IMR-90 (cell line): Measurements from ENCODE around the gene UMODL1. TPM values are rescaled to one million over a fixed set of nuclear protein-coding genes. Genes with fewer than 3 reads are reported as not detected.

Source experiments
- ATAC-seq: fragments of 200-7000 bp; cut with Tn5 transposase; 2 replicates; pipeline ENCODE4 v1.9.1; 2020; ENCODE audit warnings: low read depth, mild to moderate bottlenecking, moderate library complexity
- BruUV-seq: library from RNA; stranded (reverse); fragments of 400-500 nt; replicated peaks from 2 replicates; lab custom pipeline; 2021; lab: Mats Ljungman, UMichigan
- CTCF ChIA-PET: fragments of 300-600 bp; formaldehyde crosslinking; extraction: SDS; loops from one replicate; lab custom pipeline; 2021; ENCODE audit warnings: antibody characterized with exemption; lab: Yijun Ruan, JAX
- POLR2A ChIA-PET: fragments of 300-600 bp; sonication (Branson Sonifier 250); formaldehyde crosslinking; loops from one replicate; lab custom pipeline; 2022; ENCODE audit warnings: antibody characterized with exemption; ENCODE audit not compliant: unreplicated experiment; lab: Charles Lee
- DNase-seq: peaks from one replicate; pipeline ENCODE4 v3.0.0; 2013
- H2AFZ ChIP-seq: replicated peaks from 2 replicates; pipeline ENCODE3; 2013; ENCODE audit warnings: low read length, mild to moderate bottlenecking; ENCODE audit not compliant: poor library complexity
- H2AK5ac ChIP-seq: 2 replicates; pipeline ENCODE4 v1.6.1; 2013; ENCODE audit warnings: low read depth, low read length, inconsistent platforms
- H2AK9ac ChIP-seq: replicated peaks from 2 replicates; pipeline ENCODE3; 2013; ENCODE audit warnings: mild to moderate bottlenecking, low read depth, low read length, moderate library complexity; ENCODE audit not compliant: poor library complexity
- H2BK120ac ChIP-seq: 2 replicates; pipeline ENCODE4 v1.6.1; 2013; ENCODE audit warnings: low read depth, low read length, inconsistent platforms
- H2BK15ac ChIP-seq: 3 replicates; pipeline ENCODE4 v1.6.1; 2013; ENCODE audit warnings: low read depth, low read length, inconsistent platforms
- H2BK20ac ChIP-seq: 2 replicates; pipeline ENCODE4 v1.6.1; 2013; ENCODE audit warnings: low read depth, mild to moderate bottlenecking, inconsistent platforms, low read length, moderate library complexity
- H2BK5ac ChIP-seq: 2 replicates; pipeline ENCODE4 v1.6.1; 2013; ENCODE audit warnings: mild to moderate bottlenecking, low read depth, low read length, inconsistent platforms; ENCODE audit not compliant: poor library complexity, severe bottlenecking
- H3K14ac ChIP-seq: replicated peaks from 2 replicates; pipeline ENCODE4 v1.6.1; 2013; ENCODE audit warnings: low read depth, low read length, inconsistent platforms
- H3K18ac ChIP-seq: 2 replicates; pipeline ENCODE4 v1.6.1; 2013; ENCODE audit warnings: low read depth, low read length, control low read depth
- H3K23ac ChIP-seq: 2 replicates; pipeline ENCODE4 v1.6.1; 2013; ENCODE audit warnings: low read depth, low read length, inconsistent platforms
- H3K27ac ChIP-seq: 2 replicates; pipeline ENCODE4 v1.5.1; 2013; ENCODE audit warnings: mild to moderate bottlenecking, control low read depth, low read length; ENCODE audit not compliant: insufficient read depth
- H3K27me3 ChIP-seq: 2 replicates; pipeline ENCODE4 v1.6.1; 2013; ENCODE audit warnings: low read length; ENCODE audit not compliant: control insufficient read depth, insufficient read depth
- H3K36me3 ChIP-seq: 2 replicates; pipeline ENCODE4 v1.6.1; 2013; ENCODE audit warnings: low read length, mixed read lengths; ENCODE audit not compliant: control insufficient read depth, insufficient read depth
- H3K4ac ChIP-seq: 2 replicates; pipeline ENCODE4 v1.6.1; 2013; ENCODE audit warnings: low read depth, low read length, inconsistent platforms
- H3K4me1 ChIP-seq: 2 replicates; pipeline ENCODE4 v1.6.1; 2013; ENCODE audit warnings: low read length, mixed read lengths; ENCODE audit not compliant: control insufficient read depth, insufficient read depth
- H3K4me2 ChIP-seq: 2 replicates; pipeline ENCODE4 v1.6.1; 2013; ENCODE audit warnings: low read depth, mild to moderate bottlenecking, control low read depth, low read length, moderate library complexity
- H3K4me3 ChIP-seq: 2 replicates; pipeline ENCODE4 v1.5.1; 2013; ENCODE audit warnings: low read depth, mild to moderate bottlenecking, control low read depth, low read length, moderate library complexity; ENCODE audit not compliant: insufficient read depth
- H3K56ac ChIP-seq: 2 replicates; pipeline ENCODE4 v1.6.1; 2013; ENCODE audit warnings: low read length, inconsistent platforms; ENCODE audit not compliant: insufficient read depth; ENCODE audit errors: extremely low read depth
- H3K79me1 ChIP-seq, 2 experiments: 2 replicates each; pipeline ENCODE4 v1.6.1; 2013; ENCODE audit warnings: low read length in 2 of 2, inconsistent platforms in 1 of 2, low read depth in 1 of 2
- H3K9ac ChIP-seq: 2 replicates; pipeline ENCODE4 v1.6.1; 2013; ENCODE audit warnings: low read depth, low read length, control low read depth
- H3K9me1 ChIP-seq: 2 replicates; pipeline ENCODE4 v1.6.1; 2013; ENCODE audit warnings: low read length, inconsistent platforms; ENCODE audit not compliant: insufficient read depth
- H3K9me3 ChIP-seq: 2 replicates; pipeline ENCODE4 v1.6.1; 2013; ENCODE audit warnings: low read length; ENCODE audit not compliant: control insufficient read depth, insufficient read depth
- H4K20me1 ChIP-seq: 2 replicates; pipeline ENCODE4 v1.6.1; 2013; ENCODE audit warnings: low read length, inconsistent platforms; ENCODE audit not compliant: insufficient read depth
- H4K5ac ChIP-seq: 2 replicates; pipeline ENCODE4 v1.6.1; 2013; ENCODE audit warnings: mild to moderate bottlenecking, low read depth, low read length, control low read depth
- H4K8ac ChIP-seq, 2 experiments: 2 replicates each; pipeline ENCODE4 v1.6.1; 2013; ENCODE audit warnings: low read depth in 2 of 2, low read length in 2 of 2, control low read depth in 1 of 2, inconsistent platforms in 1 of 2
- H4K91ac ChIP-seq: 2 replicates; pipeline ENCODE4 v1.6.1; 2013; ENCODE audit warnings: low read depth, low read length, inconsistent platforms; ENCODE audit not compliant: insufficient read depth
- BHLHE40 ChIP-seq: fragments of 150-350 bp; IDR thresholded peaks from 2 replicates; pipeline ENCODE4 v1.6.1; 2016; ENCODE audit warnings: mild to moderate bottlenecking, low read depth, low read length
- CEBPB ChIP-seq: IDR thresholded peaks from 2 replicates; pipeline ENCODE4 v1.6.1; 2012; ENCODE audit warnings: low read depth, low read length, improper control_type of control experiment
- CHD1 ChIP-seq: IDR thresholded peaks from 2 replicates; pipeline ENCODE4 v1.6.1; 2012; ENCODE audit warnings: low read depth, low read length, improper control_type of control experiment
- FOS ChIP-seq: fragments of 150-350 bp; IDR thresholded peaks from 2 replicates; pipeline ENCODE4 v1.6.1; 2016; ENCODE audit warnings: low read depth, low read length
- MAFK ChIP-seq: IDR thresholded peaks from 2 replicates; pipeline ENCODE4 v1.6.1; 2012; ENCODE audit warnings: low read depth, low read length, improper control_type of control experiment
- MXI1 ChIP-seq: IDR thresholded peaks from 2 replicates; pipeline ENCODE4 v1.6.1; 2012; ENCODE audit warnings: low read depth, mild to moderate bottlenecking, low read length, moderate library complexity, borderline replicate concordance
- NFE2L2 ChIP-seq: fragments of 150-350 bp; IDR thresholded peaks from 2 replicates; pipeline ENCODE4 v1.6.1; 2016; ENCODE audit warnings: low read depth, mild to moderate bottlenecking, low read length
- POLR2A ChIP-seq: IDR thresholded peaks from 2 replicates; pipeline ENCODE4 v1.6.1; 2012; ENCODE audit warnings: mild to moderate bottlenecking, low read depth, low read length
- RAD21 ChIP-seq: IDR thresholded peaks from 2 replicates; pipeline ENCODE4 v1.6.1; 2012; ENCODE audit warnings: low read length, improper control_type of control experiment
- RCOR1 ChIP-seq: IDR thresholded peaks from 2 replicates; pipeline ENCODE4 v1.6.1; 2012; ENCODE audit warnings: mild to moderate bottlenecking, low read length, improper control_type of control experiment; ENCODE audit not compliant: insufficient replicate concordance
- RFX5 ChIP-seq: IDR thresholded peaks from 2 replicates; pipeline ENCODE4 v1.8.0; 2012; ENCODE audit warnings: low read depth, mild to moderate bottlenecking, low read length, moderate library complexity
- SMC3 ChIP-seq: fragments of 150-350 bp; IDR thresholded peaks from 2 replicates; pipeline ENCODE4 v1.6.1; 2016; ENCODE audit warnings: low read depth, mild to moderate bottlenecking, antibody characterized with exemption, low read length, moderate library complexity
- WGBS, 2 experiments: methylation state at CpG; one replicate each; pipeline versions ENCODE4 v1.1.5 to v1.1.7; 2013; ENCODE audit warnings: missing lambda C conversion rate in 2 of 2; ENCODE audit not compliant: insufficient read length in 1 of 2; ENCODE audit errors: extremely low coverage in 2 of 2; 5-methylcytosine and 5-hydroxymethylcytosine counted together
- dilution Hi-C: fragments of 300-500 bp; cut with HindIII; formaldehyde crosslinking; loops from one replicate; pipeline ENCODE4 v1.14.3; 2018; ENCODE audit warnings: low sequenced_read_pairs; ENCODE audit not compliant: unreplicated experiment
- in situ Hi-C: fragments of 300-500 bp; cut with MboI; formaldehyde crosslinking; loops from 3 replicates; pipeline ENCODE4 v1.14.3; 2019; ENCODE audit warnings: low sequenced_read_pairs, inconsistent platforms, mixed read lengths
- intact Hi-C: fragments of 100-400 bp; cut with micrococcal nuclease; formaldehyde crosslinking; loops from 2 replicates; pipeline ENCODE4 v1.10.0; 2022
- polyA plus RNA-seq, 3 experiments: library from polyadenylated mRNA; depleted of rRNA; stranded (reverse); fragments of >200 nt; gene quantifications; 2 replicates each; pipeline ENCODE4 v1.2.3, GENCODE V29; 2012; ENCODE audit warnings: low replicate concordance in 1 of 3
- total RNA-seq: library from RNA; depleted of rRNA; stranded (reverse); fragments of >200 nt; gene quantifications from 2 replicates; pipeline ENCODE4 v1.2.3, GENCODE V29; 2012
- TF ChIP-seq, protein P1 (sequence below): conservative IDR thresholded peaks from 2 replicates; pipeline ENCODE4 v1.5.1; 2012; ENCODE audit warnings: mild to moderate bottlenecking, low read depth, low read length, improper control_type of control experiment
- TF ChIP-seq, protein P2 (sequence below): fragments of 150-350 bp; IDR thresholded peaks from 2 replicates; pipeline ENCODE4 v1.6.1; 2016; ENCODE audit warnings: low read depth, mild to moderate bottlenecking, low read length, moderate library complexity, borderline replicate concordance
- TF ChIP-seq, protein P3 (sequence below): fragments of 150-350 bp; IDR thresholded peaks from 2 replicates; pipeline ENCODE4 v1.6.1; 2017; ENCODE audit warnings: mild to moderate bottlenecking, antibody characterized with exemption, low read length, low read depth

Gene UMODL1
- total and polyA plus RNA-seq, 2 of the 4 experiments (the other 2 are of a cell fraction), result 0.02 TPM; not detected in 1

DNA sequence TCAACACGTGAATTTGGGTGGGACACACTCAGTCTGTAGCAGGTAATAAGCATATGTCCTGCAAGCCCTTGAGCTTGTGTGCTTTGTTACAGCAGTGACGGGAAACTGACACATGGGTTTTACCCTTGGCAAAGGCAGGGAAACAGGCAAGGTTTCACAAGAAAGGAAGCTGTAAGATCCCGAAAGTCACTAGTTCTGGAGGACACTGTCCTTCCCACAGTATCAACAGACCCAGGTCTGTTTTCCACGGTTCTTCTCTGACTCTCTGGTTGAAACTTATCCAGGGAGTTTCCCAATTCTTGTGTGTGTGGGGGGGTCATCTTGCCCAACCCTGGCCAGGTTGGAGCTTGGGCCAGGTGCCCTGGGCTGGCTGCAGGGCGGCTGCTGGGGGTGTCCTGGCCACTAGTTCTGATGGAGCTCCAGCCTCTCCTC, 31.6 kb upstream of the UMODL1 start:
- Histone ChIP-seq H2BK120ac (peak overlapping the region; percentile 100), H2AK5ac (peak overlapping the region; percentile 98), H2BK15ac (peak overlapping the region; percentile 98), H4K5ac (peak overlapping the region; percentile 96), H2AK9ac (peak overlapping the region; percentile 97), H3K18ac (peak overlapping the region; percentile 95), H3K4ac (peak overlapping the region; percentile 100), H4K8ac (peak overlapping the region; percentile 97 to 99), H3K36me3 (no peaks in the 10 kb centered on the region), H3K9me1 (peaks cover 17% of the 10 kb centered on the region), H3K9me3 (no peaks in the 10 kb centered on the region; the same call in 1 of the 2 replicates), H3K4me3 (no peak overlapping the region), H3K4me2 (peak overlapping the region; percentile 9), H3K14ac (peak overlapping the region; percentile 99), H3K56ac (peak overlapping the region; percentile 99), H3K27ac (peak overlapping the region; percentile 96), H3K23ac (peak overlapping the region; percentile 100), H3K4me1 (peaks cover 26% of the 10 kb centered on the region), H4K20me1 (no peaks in the 10 kb centered on the region), H2BK5ac (peak overlapping the region; percentile 99), H4K91ac (peak overlapping the region; percentile 100), H2AFZ (peak overlapping the region; percentile 94), H2BK20ac (peak overlapping the region; percentile 100), H3K27me3 (no peaks in the 10 kb centered on the region), H3K9ac (peak overlapping the region; percentile 62), H3K79me1 (peaks cover 0 to 3% of the 10 kb centered on the region in 2 experiments; a peak in 1 of 4 replicates)
- CTCF ChIA-PET, result interaction anchor here (0.6 to 1.5 kb wide), 3 partner anchors 34 to 67 kb away, joined by 3 read pairs; no protein-coding TSS in a partner anchor
- in situ Hi-C loops, result no loop called here
- 86% methylated on average over 1 of the region's 5 CpGs; no CpG with 5 or more reads in 1 of the 2 experiments for WGBS, 2 experiments
- dilution Hi-C loops, result no loop called here
- peak; percentile 85 for DNase-seq
- intact Hi-C loops, result loop anchor here (2.0 kb wide), 1 partner anchor 15 kb away; no protein-coding TSS in a partner anchor
- ATAC-seq, result no peak
- BruUV-seq, result no TSS peak
- POLR2A ChIA-PET, result interaction anchor here (0.6 kb wide), 1 partner anchor 121 kb away, joined by 3 read pairs; no protein-coding TSS in a partner anchor
- peak; percentile 15; the same call in 1 of the 2 replicates for TF ChIP-seq CHD1
- TF ChIP-seq, protein P1, sequence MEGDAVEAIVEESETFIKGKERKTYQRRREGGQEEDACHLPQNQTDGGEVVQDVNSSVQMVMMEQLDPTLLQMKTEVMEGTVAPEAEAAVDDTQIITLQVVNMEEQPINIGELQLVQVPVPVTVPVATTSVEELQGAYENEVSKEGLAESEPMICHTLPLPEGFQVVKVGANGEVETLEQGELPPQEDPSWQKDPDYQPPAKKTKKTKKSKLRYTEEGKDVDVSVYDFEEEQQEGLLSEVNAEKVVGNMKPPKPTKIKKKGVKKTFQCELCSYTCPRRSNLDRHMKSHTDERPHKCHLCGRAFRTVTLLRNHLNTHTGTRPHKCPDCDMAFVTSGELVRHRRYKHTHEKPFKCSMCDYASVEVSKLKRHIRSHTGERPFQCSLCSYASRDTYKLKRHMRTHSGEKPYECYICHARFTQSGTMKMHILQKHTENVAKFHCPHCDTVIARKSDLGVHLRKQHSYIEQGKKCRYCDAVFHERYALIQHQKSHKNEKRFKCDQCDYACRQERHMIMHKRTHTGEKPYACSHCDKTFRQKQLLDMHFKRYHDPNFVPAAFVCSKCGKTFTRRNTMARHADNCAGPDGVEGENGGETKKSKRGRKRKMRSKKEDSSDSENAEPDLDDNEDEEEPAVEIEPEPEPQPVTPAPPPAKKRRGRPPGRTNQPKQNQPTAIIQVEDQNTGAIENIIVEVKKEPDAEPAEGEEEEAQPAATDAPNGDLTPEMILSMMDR, result no peak
- TF ChIP-seq RFX5, result no peak
- no peak for TF ChIP-seq MXI1
- peak; percentile 14; the same call in 1 of the 2 replicates for TF ChIP-seq BHLHE40
- TF ChIP-seq MAFK, result no peak
- no peak for TF ChIP-seq FOS
- no peak for TF ChIP-seq SMC3
- TF ChIP-seq RAD21, result no peak
- peak; percentile 75; the same call in 1 of the 2 replicates for TF ChIP-seq POLR2A
- TF ChIP-seq NFE2L2, result no peak
- TF ChIP-seq RCOR1, result no peak
- TF ChIP-seq, protein P2, sequence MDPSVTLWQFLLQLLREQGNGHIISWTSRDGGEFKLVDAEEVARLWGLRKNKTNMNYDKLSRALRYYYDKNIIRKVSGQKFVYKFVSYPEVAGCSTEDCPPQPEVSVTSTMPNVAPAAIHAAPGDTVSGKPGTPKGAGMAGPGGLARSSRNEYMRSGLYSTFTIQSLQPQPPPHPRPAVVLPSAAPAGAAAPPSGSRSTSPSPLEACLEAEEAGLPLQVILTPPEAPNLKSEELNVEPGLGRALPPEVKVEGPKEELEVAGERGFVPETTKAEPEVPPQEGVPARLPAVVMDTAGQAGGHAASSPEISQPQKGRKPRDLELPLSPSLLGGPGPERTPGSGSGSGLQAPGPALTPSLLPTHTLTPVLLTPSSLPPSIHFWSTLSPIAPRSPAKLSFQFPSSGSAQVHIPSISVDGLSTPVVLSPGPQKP, result no peak
- TF ChIP-seq CEBPB, result peak; percentile 80
- TF ChIP-seq, protein P3, sequence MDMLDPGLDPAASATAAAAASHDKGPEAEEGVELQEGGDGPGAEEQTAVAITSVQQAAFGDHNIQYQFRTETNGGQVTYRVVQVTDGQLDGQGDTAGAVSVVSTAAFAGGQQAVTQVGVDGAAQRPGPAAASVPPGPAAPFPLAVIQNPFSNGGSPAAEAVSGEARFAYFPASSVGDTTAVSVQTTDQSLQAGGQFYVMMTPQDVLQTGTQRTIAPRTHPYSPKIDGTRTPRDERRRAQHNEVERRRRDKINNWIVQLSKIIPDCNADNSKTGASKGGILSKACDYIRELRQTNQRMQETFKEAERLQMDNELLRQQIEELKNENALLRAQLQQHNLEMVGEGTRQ, result no peak
